Thoracic aorta (tissue), 2 donors: ENCODE results near the gene CLSTN2. TPM values are rescaled to one million over a fixed set of nuclear protein-coding genes. Genes with fewer than 3 reads are reported as not detected.

Experiments used
- ATAC-seq: fragments of 150-250 bp; one replicate; pipeline ENCODE4 v1.8.0; 2017; ENCODE audit warnings: low read depth; ENCODE audit not compliant: insufficient number of reproducible peaks, low FRiP score
- DNase-seq: peaks from one replicate; pipeline ENCODE4 v3.0.0-alpha.2; 2020; ENCODE audit warnings: low spot score
- H3K27ac ChIP-seq, 2 donors: fragments of 200-600 bp; sonication (generic); 1 replicate in 1 of 2; 2 replicates in 1 of 2; pipeline ENCODE4 v1.5.1; 2016; ENCODE audit warnings: mild to moderate bottlenecking in 2 of 2, moderate library complexity in 2 of 2
- H3K27me3 ChIP-seq: fragments of 200-600 bp; sonication (generic); replicated peaks from 2 replicates; pipeline ENCODE4 v1.6.0; 2016; ENCODE audit warnings: mild to moderate bottlenecking; ENCODE audit not compliant: insufficient read depth
- H3K36me3 ChIP-seq: fragments of 200-600 bp; sonication (generic); one replicate; pipeline ENCODE4 v1.5.1; 2016
- H3K4me1 ChIP-seq, 2 donors: fragments of 200-600 bp; sonication (generic); 1 replicate in 1 of 2; 2 replicates in 1 of 2; pipeline versions ENCODE4 v1.5.1 to v1.6.0; 2016; ENCODE audit warnings: low read depth in 2 of 2, mild to moderate bottlenecking in 1 of 2; ENCODE audit not compliant: control insufficient read depth in 1 of 2
- H3K4me3 ChIP-seq: fragments of 200-600 bp; sonication (generic); 2 replicates; pipeline ENCODE4 v1.5.1; 2016; ENCODE audit warnings: mild to moderate bottlenecking
- H3K9me3 ChIP-seq: fragments of 200-600 bp; sonication (generic); 2 replicates; pipeline ENCODE4 v1.5.1; 2016
- total RNA-seq, 2 donors: library from RNA; depleted of rRNA; stranded (reverse); fragments of >200 nt; gene quantifications; one replicate each; pipeline versions ENCODE4 v1.1.0 to v1.2.3, GENCODE V29; 2016
- TF ChIP-seq, protein P1 (sequence below): fragments of 200-600 bp; sonication (generic); IDR thresholded peaks from one replicate; pipeline ENCODE4 v1.5.1; 2019; ENCODE audit warnings: antibody characterized with exemption

CLSTN2 gene
- total RNA-seq, 2 donors from 2014 or later, result 7.6 to 15.7 TPM

DNA sequence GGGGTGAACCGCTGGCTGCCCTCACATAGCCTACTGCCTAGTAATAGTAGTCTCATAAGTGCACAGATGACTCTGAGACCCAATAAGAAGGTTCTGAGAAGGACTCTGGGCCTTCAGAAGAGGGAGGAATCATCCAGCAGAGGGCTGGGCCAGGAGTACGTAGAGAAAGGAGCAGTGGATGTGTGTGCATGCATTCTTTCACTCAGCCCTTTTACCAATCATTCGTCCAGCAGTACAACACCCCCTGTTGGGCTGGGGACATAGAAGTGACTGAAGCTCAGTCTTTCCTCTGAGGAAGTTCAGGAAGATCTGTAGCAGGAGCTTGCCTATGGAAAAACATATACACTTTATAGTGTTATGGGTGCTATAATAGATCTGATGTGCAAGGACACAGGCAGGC lies 333.1 kb downstream of the CLSTN2 start:
- ATAC-seq, result no peak
- H3K9me3 ChIP-seq, result no peaks in the 10 kb centered on the region
- TF ChIP-seq, protein P1, sequence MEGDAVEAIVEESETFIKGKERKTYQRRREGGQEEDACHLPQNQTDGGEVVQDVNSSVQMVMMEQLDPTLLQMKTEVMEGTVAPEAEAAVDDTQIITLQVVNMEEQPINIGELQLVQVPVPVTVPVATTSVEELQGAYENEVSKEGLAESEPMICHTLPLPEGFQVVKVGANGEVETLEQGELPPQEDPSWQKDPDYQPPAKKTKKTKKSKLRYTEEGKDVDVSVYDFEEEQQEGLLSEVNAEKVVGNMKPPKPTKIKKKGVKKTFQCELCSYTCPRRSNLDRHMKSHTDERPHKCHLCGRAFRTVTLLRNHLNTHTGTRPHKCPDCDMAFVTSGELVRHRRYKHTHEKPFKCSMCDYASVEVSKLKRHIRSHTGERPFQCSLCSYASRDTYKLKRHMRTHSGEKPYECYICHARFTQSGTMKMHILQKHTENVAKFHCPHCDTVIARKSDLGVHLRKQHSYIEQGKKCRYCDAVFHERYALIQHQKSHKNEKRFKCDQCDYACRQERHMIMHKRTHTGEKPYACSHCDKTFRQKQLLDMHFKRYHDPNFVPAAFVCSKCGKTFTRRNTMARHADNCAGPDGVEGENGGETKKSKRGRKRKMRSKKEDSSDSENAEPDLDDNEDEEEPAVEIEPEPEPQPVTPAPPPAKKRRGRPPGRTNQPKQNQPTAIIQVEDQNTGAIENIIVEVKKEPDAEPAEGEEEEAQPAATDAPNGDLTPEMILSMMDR, result no peak
- H3K36me3 ChIP-seq, result no peaks in the 10 kb centered on the region
- no peaks in the 10 kb centered on the region for H3K4me1 ChIP-seq
- DNase-seq, result no peak
- H3K27me3 ChIP-seq, result no peaks in the 10 kb centered on the region
- no peak overlapping the region for H3K4me3 ChIP-seq
- H3K27ac ChIP-seq, result no peak overlapping the region

- no peaks in the 10 kb centered on the region for H3K4me1 ChIP-seq
- no peak for ATAC-seq
- DNase-seq, result no peak
- TF ChIP-seq, protein P1, result no peak
- H3K36me3 ChIP-seq, result no peaks in the 10 kb centered on the region
- H3K27ac ChIP-seq, result no peak overlapping the region
- no peaks in the 10 kb centered on the region for H3K27me3 ChIP-seq
- no peaks in the 10 kb centered on the region for H3K9me3 ChIP-seq
- H3K4me3 ChIP-seq, result no peak overlapping the region
Measured at GRCh38 chr3:140268610-140269009, 333.6 kb downstream of the CLSTN2 start.

- TF ChIP-seq, protein P1, result no peak
- Histone ChIP-seq H3K9me3 (no peaks in the 10 kb centered on the region), H3K4me1 (no peaks in the 10 kb centered on the region), H3K4me3 (no peak overlapping the region), H3K27ac (no peak overlapping the region), H3K27me3 (no peaks in the 10 kb centered on the region), H3K36me3 (no peaks in the 10 kb centered on the region)
- ATAC-seq (no peak), DNase-seq (no peak)
Measured at GRCh38 chr3:140270329-140270728, 335.3 kb downstream of the CLSTN2 start.

GRCh38 chr3:140273542-140274195 lies 338.7 kb downstream of the CLSTN2 start:
- Histone ChIP-seq H3K4me1 (no peaks in the 10 kb centered on the region), H3K27me3 (no peaks in the 10 kb centered on the region), H3K27ac (no peak overlapping the region), H3K9me3 (no peaks in the 10 kb centered on the region), H3K4me3 (no peak overlapping the region), H3K36me3 (no peaks in the 10 kb centered on the region)
- ATAC-seq (no peak), DNase-seq (no peak)
- TF ChIP-seq, protein P1, result no peak

- Histone ChIP-seq H3K27ac (no peak overlapping the region), H3K36me3 (no peaks in the 10 kb centered on the region), H3K9me3 (no peaks in the 10 kb centered on the region), H3K4me3 (no peak overlapping the region), H3K4me1 (no peaks in the 10 kb centered on the region), H3K27me3 (no peaks in the 10 kb centered on the region)
- TF ChIP-seq, protein P1, result no peak
- ATAC-seq (no peak), DNase-seq (no peak)
Measured at GRCh38 chr3:140274429-140274828, 339.4 kb downstream of the CLSTN2 start.
